Liver (tissue), 9 donors: Measurements from ENCODE around the gene MPP3. TPM values are rescaled to one million over a fixed set of nuclear protein-coding genes. Genes with fewer than 3 reads are reported as not detected.

Source experiments
- DNase-seq: peaks from one replicate; pipeline ENCODE4 v3.0.0-alpha.2; 2017; ENCODE audit warnings: low spot score
- H3K27ac ChIP-seq, 2 donors: one replicate each; pipeline ENCODE4 v1.7.0; 2013; ENCODE audit warnings: inconsistent platforms in 2 of 2, low read length in 2 of 2, control low read depth in 1 of 2, low read depth in 1 of 2, mild to moderate bottlenecking in 1 of 2
- H3K27me3 ChIP-seq, 4 donors: one replicate each; pipeline versions ENCODE4 v1.6.1 to v1.7.0; 2013; ENCODE audit warnings: low read length in 3 of 4, inconsistent platforms in 1 of 4, mild to moderate bottlenecking in 1 of 4, moderate library complexity in 1 of 4; ENCODE audit not compliant: control insufficient read depth in 4 of 4, insufficient read depth in 4 of 4
- H3K36me3 ChIP-seq, 4 donors: one replicate each; pipeline versions ENCODE4 v1.6.1 to v1.7.0; 2013; ENCODE audit warnings: low read length in 3 of 4, mild to moderate bottlenecking in 3 of 4, low read depth in 1 of 4, moderate library complexity in 1 of 4; ENCODE audit not compliant: control insufficient read depth in 4 of 4, insufficient read depth in 3 of 4
- H3K4me1 ChIP-seq, 4 donors: one replicate each; pipeline versions ENCODE4 v1.6.1 to v1.7.0; 2013; ENCODE audit warnings: low read length in 3 of 4, mild to moderate bottlenecking in 3 of 4, moderate library complexity in 1 of 4; ENCODE audit not compliant: control insufficient read depth in 4 of 4, insufficient read depth in 4 of 4
- H3K4me3 ChIP-seq, 3 donors: one replicate each; pipeline versions ENCODE4 v1.6.1 to v1.7.0; 2013; ENCODE audit warnings: low read length in 3 of 3, control low read depth in 1 of 3, low read depth in 1 of 3, mild to moderate bottlenecking in 1 of 3
- H3K9ac ChIP-seq, 2 donors: one replicate each; pipeline ENCODE4 v1.7.0; 2013; ENCODE audit warnings: low read length in 2 of 2, mild to moderate bottlenecking in 2 of 2, moderate library complexity in 2 of 2, control low read depth in 1 of 2, low read depth in 1 of 2
- H3K9me3 ChIP-seq, 4 donors: one replicate each; pipeline versions ENCODE4 v1.6.1 to v1.7.0; 2013; ENCODE audit warnings: low read length in 3 of 4; ENCODE audit not compliant: control insufficient read depth in 4 of 4
- CTCF ChIP-seq: fragments of 150-350 bp; IDR thresholded peaks from 2 replicates; pipeline ENCODE4 v1.5.1; 2017; ENCODE audit warnings: improper control_type of control experiment, low read depth, low read length; ENCODE audit not compliant: missing input control
- EGR1 ChIP-seq, 2 donors: IDR thresholded peaks; 2 replicates each; pipeline ENCODE4 v1.6.1; 2016 to 2018; ENCODE audit warnings: antibody characterized with exemption in 2 of 2, low read depth in 2 of 2
- FOXA1 ChIP-seq: IDR thresholded peaks from 2 replicates; pipeline ENCODE4 v1.6.1; 2016; ENCODE audit warnings: antibody characterized with exemption
- FOXA2 ChIP-seq: IDR thresholded peaks from 2 replicates; pipeline ENCODE4 v1.6.1; 2016; ENCODE audit warnings: antibody characterized with exemption
- GABPA ChIP-seq, 2 donors: IDR thresholded peaks in 1 of 2; conservative IDR thresholded peaks in 1 of 2; 2 replicates each; pipeline ENCODE4 v1.6.1; 2016; ENCODE audit warnings: antibody characterized with exemption in 2 of 2, mild to moderate bottlenecking in 1 of 2, moderate library complexity in 1 of 2
- HNF4G ChIP-seq: IDR thresholded peaks from 2 replicates; pipeline ENCODE4 v1.6.1; 2016; ENCODE audit warnings: antibody characterized with exemption
- MAX ChIP-seq: IDR thresholded peaks from 2 replicates; pipeline ENCODE4 v1.6.1; 2016; ENCODE audit warnings: antibody characterized with exemption
- NR2F2 ChIP-seq: IDR thresholded peaks from 2 replicates; pipeline ENCODE4 v1.6.1; 2016; ENCODE audit warnings: antibody characterized with exemption
- REST ChIP-seq: IDR thresholded peaks from 2 replicates; pipeline ENCODE4 v1.6.1; 2016; ENCODE audit warnings: antibody characterized with exemption, mild to moderate bottlenecking
- RXRA ChIP-seq, 2 donors: IDR thresholded peaks; 2 replicates each; pipeline ENCODE4 v1.6.1; 2017 to 2018; ENCODE audit warnings: antibody characterized with exemption in 2 of 2, mild to moderate bottlenecking in 1 of 2
- SP1 ChIP-seq: IDR thresholded peaks from 2 replicates; pipeline ENCODE4 v1.6.1; 2018; ENCODE audit warnings: antibody characterized with exemption, mild to moderate bottlenecking
- ZBTB33 ChIP-seq: IDR thresholded peaks from 2 replicates; pipeline ENCODE4 v1.6.1; 2016; ENCODE audit warnings: antibody characterized with exemption
- WGBS: extraction: QIAGEN DNeasy Blood & Tissue Kit; methylation state at CpG from one replicate; pipeline ENCODE4 v1.1.7; 2013; 5-methylcytosine and 5-hydroxymethylcytosine counted together
- polyA plus RNA-seq, 2 donors: library from polyadenylated mRNA; stranded (reverse) in 1 of 2; unstranded in 1 of 2; fragments of 200-250 nt in 1 of 2; fragments of >200 nt in 1 of 2; fragmentation: Nextera tagmentation in 1 of 2; extraction: Ambion mirVana in 1 of 2; gene quantifications; one replicate each; pipeline versions ENCODE4 v1.2.1 to v1.2.3, GENCODE V29; 2013 to 2015
- total RNA-seq, 2 donors: library from RNA; depleted of rRNA; stranded (reverse); fragments of >200 nt; gene quantifications; one replicate each; pipeline ENCODE4 v1.2.3, GENCODE V29; 2014
- donor health status: healthy.
- donor health status: healthy.
- donor health status: healthy.
- donor health status: healthy.
- donor health status: healthy.

The MPP3 gene
- total and polyA plus RNA-seq, 4 donors, result 0.23 to 1.3 (median 0.72) TPM

GRCh38 chr17:43854498-43854897 lies 21.6 kb upstream of the MPP3 start:
- 78% methylated on average over 8 of the region's 8 CpGs for WGBS
- Histone ChIP-seq H3K27ac (no peak overlapping the region), H3K4me3 (no peak overlapping the region), H3K36me3 (no peaks in the 10 kb centered on the region), H3K4me1 (no peaks in the 10 kb centered on the region), H3K27me3 (no peaks in the 10 kb centered on the region), H3K9ac (no peak overlapping the region), H3K9me3 (no peaks in the 10 kb centered on the region)
- TF ChIP-seq SP1 (no peak), FOXA2 (no peak), RXRA (IDR thresholded peaks at IDR 0.05) (no peak), NR2F2 (no peak), EGR1 (IDR thresholded peaks at IDR 0.05; ENCODE audit: low read depth in 2 of 2) (no peak)
- DNase-seq, result no peak

- Histone ChIP-seq H3K27ac (no peak overlapping the region), H3K4me3 (no peak overlapping the region), H3K9ac (no peak overlapping the region), H3K27me3 (no peaks in the 10 kb centered on the region), H3K4me1 (no peaks in the 10 kb centered on the region), H3K9me3 (no peaks in the 10 kb centered on the region), H3K36me3 (no peaks in the 10 kb centered on the region)
- 85% methylated on average over 7 of the region's 7 CpGs for WGBS
- no peak for DNase-seq
- TF ChIP-seq FOXA1 (no peak), RXRA (IDR thresholded peaks at IDR 0.05) (no peak), REST (no peak), FOXA2 (no peak), GABPA (IDR thresholded peaks at IDR 0.05 in 1 of 2, conservative IDR thresholded peaks at IDR 0.05 in 1 of 2) (no peak), SP1 (no peak), CTCF (no peak), ZBTB33 (no peak), NR2F2 (no peak), MAX (no peak), HNF4G (no peak)
Observed at GRCh38 chr17:43853546-43853945, 20.6 kb upstream of the MPP3 start.
